Astrocyte of the cerebellum (primary cell): Measurements from ENCODE around the gene ESD.

Experiments
- DNase-seq: peaks from one replicate; pipeline ENCODE4 v3.0.0-alpha.2; 2011; ENCODE audit warnings: low read depth
- H3K4me3 ChIP-seq: 2 replicates; pipeline ENCODE4 v1.5.1; 2011; ENCODE audit warnings: mild to moderate bottlenecking, low read depth, low read length, moderate library complexity
- in situ Hi-C: cut with HindIII; loops from 2 replicates; pipeline ENCODE4 v1.10.0; 2017; ENCODE audit warnings: low sequenced_read_pairs
- TF ChIP-seq, protein P1 (sequence below): IDR thresholded peaks from 2 replicates; pipeline ENCODE4 v1.5.1; 2012; ENCODE audit warnings: low read length, low read depth, moderate library complexity, mild to moderate bottlenecking; ENCODE audit errors: missing control alignments

Gene ESD

DNA sequence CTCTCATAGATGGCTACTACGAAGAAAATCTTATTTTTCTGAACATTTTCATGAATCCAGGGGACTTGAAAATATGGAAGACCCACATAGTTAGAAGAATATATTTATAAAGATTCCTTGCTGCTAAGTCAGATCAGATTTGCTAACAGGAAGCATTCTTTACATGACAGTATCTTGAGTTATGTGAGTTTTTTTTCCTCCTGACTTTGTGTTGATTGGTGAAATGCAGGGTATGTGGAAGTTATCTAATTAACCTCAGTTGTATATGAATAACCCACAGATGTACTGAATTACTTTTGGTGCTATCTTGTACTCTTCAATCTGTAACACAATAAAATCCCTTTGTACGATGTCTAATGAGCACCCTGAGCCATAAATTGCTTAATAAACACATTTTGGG lies 53.8 kb downstream of the ESD start:
- in situ Hi-C loops: no loop called here
- TF ChIP-seq, protein P1, sequence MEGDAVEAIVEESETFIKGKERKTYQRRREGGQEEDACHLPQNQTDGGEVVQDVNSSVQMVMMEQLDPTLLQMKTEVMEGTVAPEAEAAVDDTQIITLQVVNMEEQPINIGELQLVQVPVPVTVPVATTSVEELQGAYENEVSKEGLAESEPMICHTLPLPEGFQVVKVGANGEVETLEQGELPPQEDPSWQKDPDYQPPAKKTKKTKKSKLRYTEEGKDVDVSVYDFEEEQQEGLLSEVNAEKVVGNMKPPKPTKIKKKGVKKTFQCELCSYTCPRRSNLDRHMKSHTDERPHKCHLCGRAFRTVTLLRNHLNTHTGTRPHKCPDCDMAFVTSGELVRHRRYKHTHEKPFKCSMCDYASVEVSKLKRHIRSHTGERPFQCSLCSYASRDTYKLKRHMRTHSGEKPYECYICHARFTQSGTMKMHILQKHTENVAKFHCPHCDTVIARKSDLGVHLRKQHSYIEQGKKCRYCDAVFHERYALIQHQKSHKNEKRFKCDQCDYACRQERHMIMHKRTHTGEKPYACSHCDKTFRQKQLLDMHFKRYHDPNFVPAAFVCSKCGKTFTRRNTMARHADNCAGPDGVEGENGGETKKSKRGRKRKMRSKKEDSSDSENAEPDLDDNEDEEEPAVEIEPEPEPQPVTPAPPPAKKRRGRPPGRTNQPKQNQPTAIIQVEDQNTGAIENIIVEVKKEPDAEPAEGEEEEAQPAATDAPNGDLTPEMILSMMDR: no peak
- H3K4me3 ChIP-seq: no peak overlapping the region
- DNase-seq: no peak

DNA sequence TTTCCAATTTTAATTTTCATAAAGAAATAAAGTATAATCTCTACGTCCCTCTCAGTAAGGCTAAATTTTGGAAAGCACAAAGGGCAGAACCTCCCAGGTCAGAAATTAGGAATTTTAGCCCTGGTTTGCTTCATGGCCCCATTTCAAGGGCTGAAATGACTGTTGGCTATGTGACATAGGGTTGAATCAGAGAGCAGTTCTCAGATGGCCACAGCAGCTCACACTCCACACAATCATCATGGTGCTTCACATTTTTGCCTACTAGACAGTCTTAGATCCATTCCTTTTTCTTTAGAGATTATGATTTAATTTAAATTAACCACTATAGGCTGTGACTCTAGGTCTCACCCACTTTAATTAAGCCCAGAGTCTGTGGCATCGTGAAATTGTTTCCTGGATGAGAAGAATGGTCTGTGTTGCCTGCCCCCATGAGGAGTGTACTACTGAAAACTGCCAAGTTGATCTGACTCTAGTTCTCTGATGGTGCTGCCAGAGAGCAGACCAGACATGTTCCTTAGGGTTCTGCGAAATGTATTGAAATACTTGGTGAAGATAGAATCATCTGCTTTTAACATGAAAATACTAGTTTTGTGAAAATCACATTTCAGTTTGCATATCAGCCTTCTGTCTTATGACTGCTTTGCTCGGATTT lies 57.4 kb downstream of the ESD start:
- in situ Hi-C loops: no loop called here
- TF ChIP-seq, protein P1: no peak

DNA sequence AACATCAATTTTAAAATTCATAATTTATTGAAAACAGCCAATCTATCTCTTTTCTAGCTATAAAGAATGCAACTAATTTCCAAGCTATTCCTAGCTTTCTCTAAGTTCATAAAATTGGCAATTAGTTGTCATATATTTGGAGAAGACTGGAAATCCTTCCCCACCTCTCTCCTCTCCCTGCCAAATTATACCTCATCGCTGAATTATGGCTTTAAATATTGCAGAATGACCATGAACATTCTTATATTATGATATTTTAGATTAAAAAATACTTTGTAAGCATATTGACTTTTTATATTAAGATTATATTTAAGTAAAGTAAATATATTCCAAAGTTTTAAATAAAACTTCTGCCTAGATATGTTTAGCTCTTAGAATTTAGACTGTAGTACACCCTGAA lies 58.2 kb downstream of the ESD start:
- DNase-seq: no peak
- in situ Hi-C loops: no loop called here
- no peak overlapping the region for H3K4me3 ChIP-seq
- TF ChIP-seq, protein P1: no peak

More for the DNA sequence above, 57.4 kb downstream of the ESD start:
- no peak for DNase-seq
- no peak overlapping the region for H3K4me3 ChIP-seq

DNA sequence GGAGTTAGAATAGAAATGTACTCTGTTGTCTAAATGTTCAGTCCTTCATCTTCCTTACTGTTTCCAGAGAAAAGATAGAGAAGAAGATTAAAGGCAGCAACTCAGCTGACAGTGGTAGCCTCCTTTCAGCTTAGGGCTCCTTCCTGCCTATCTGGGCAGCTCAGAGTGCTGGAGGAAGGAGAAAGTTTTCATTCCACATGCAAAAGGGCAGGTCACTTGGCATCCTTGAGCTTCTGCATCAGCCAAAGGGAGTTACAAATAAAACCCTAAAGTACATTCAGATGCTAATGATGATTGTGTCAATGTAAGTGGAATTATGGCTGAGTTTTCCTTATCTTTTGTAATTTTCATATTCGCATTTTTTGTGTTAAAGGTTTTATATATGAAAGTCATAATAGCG lies 58.9 kb downstream of the ESD start:
- in situ Hi-C loops: no loop called here
- DNase-seq: no peak

DNA sequence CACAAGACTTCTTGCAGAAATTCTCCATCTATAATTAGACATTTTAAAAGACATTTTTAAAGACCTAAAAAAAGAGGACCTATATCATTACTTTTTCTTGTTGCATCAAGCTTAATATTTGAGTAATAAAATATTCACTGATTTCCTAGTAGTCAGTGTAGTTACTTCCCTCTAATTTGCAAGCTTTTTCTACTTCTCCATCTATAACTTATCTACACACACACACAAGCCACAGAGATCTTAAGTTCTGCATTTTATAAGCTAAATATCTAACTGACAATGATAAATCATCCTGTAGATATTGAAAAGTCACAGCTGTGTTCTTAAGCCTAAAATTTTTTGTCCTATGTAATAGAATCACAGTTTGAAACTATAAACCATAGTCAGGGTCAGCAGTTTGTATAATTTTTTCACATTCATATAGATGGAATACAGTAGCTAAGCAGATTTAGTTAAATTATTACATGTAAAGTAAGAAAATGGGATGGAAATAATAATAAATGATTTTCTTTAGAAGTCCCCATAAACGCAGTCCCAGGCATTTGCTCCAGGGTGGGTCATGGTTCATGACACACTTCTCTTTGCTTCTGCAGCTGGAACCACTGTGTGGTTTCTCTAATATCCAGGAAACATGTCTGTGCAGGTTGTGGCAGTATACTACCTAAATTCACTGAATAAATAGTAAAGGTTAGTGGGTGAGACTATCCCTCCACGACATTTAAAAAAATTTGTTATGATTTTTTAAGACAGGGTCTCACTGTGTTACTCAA lies 60.2 kb downstream of the ESD start:
- DNase-seq: no peak
- in situ Hi-C loops: no loop called here
- no peak overlapping the region for H3K4me3 ChIP-seq
- TF ChIP-seq, protein P1: no peak

More for the DNA sequence above, 58.9 kb downstream of the ESD start:
- no peak overlapping the region for H3K4me3 ChIP-seq
- TF ChIP-seq, protein P1: no peak

DNA sequence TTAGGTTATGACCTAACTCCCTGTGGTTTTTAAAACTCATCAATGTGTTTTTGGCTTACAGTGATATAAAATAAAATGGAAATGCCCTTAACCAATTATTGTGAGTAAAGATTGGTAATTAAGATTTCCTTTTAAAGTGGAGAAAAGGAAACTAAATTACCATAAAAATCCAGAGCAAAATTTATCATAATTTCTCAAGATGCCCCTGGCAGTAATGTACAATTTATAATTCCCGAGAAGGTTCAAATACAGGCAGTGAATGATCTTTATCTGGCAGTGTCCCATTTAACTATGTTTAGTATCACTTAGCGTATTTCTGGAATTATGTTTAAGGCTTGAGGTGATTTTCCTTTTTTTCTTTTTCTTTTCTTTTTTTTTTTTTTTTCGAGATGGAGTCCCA lies 61.5 kb downstream of the ESD start:
- in situ Hi-C loops: no loop called here
- DNase-seq: no peak
- H3K4me3 ChIP-seq: no peak overlapping the region
- TF ChIP-seq, protein P1: no peak
